ENCODE measurements around the gene LFNG.

LFNG gene

GRCh38 chr7:2519119-2519930, at the start of gene LFNG:
LFNG (plus strand) TSS chr7:2519774; CDS start chr7:2519862, 88 bp downstream.
- Mint-ChIP-seq H3K9me3 (no peaks in the 10 kb centered on the region), H3K4me1 (peaks cover 36% of the 10 kb centered on the region), H3K27me3 (no peaks in the 10 kb centered on the region), H3K36me3 (no peaks in the 10 kb centered on the region), H3K27ac (peak within 1 kb of the TSS; percentile 72), H3K4me3 (peak within 1 kb of the TSS; percentile 91)

- H3K27me3 Mint-ChIP-seq: peaks cover 2% of the 10 kb centered on the region
- no peak overlapping the region for H3K4me3 Mint-ChIP-seq
- H3K4me1 Mint-ChIP-seq: peaks cover 4% of the 10 kb centered on the region
- no peak overlapping the region for H3K27ac Mint-ChIP-seq
- no peaks in the 10 kb centered on the region for H3K36me3 Mint-ChIP-seq
- no peaks in the 10 kb centered on the region for H3K9me3 Mint-ChIP-seq
Measured at GRCh38 chr7:2470204-2471021, 49.2 kb upstream of the LFNG start.

GRCh38 chr7:2471022-2471329, 48.6 kb upstream of the LFNG start:
- H3K4me3 Mint-ChIP-seq: no peak overlapping the region
- peaks cover 4% of the 10 kb centered on the region for H3K4me1 Mint-ChIP-seq
- H3K27ac Mint-ChIP-seq: no peak overlapping the region
- H3K27me3 Mint-ChIP-seq: peaks cover 2% of the 10 kb centered on the region
- H3K9me3 Mint-ChIP-seq: no peaks in the 10 kb centered on the region
- H3K36me3 Mint-ChIP-seq: no peaks in the 10 kb centered on the region

- H3K4me1 Mint-ChIP-seq: peaks cover 4% of the 10 kb centered on the region
- peaks cover 2% of the 10 kb centered on the region for H3K27me3 Mint-ChIP-seq
- no peaks in the 10 kb centered on the region for H3K36me3 Mint-ChIP-seq
- no peak overlapping the region for H3K27ac Mint-ChIP-seq
- no peak overlapping the region for H3K4me3 Mint-ChIP-seq
- no peaks in the 10 kb centered on the region for H3K9me3 Mint-ChIP-seq
Measured at GRCh38 chr7:2471396-2471795, 48.2 kb upstream of the LFNG start.

GRCh38 chr7:2472739-2473138, 46.8 kb upstream of the LFNG start:
- no peaks in the 10 kb centered on the region for H3K36me3 Mint-ChIP-seq
- peaks cover 2% of the 10 kb centered on the region for H3K27me3 Mint-ChIP-seq
- no peak overlapping the region for H3K27ac Mint-ChIP-seq
- no peaks in the 10 kb centered on the region for H3K9me3 Mint-ChIP-seq
- H3K4me3 Mint-ChIP-seq: no peak overlapping the region
- peaks cover 4% of the 10 kb centered on the region for H3K4me1 Mint-ChIP-seq

- no peak overlapping the region for H3K27ac Mint-ChIP-seq
- H3K4me1 Mint-ChIP-seq: peaks cover 4% of the 10 kb centered on the region
- no peaks in the 10 kb centered on the region for H3K36me3 Mint-ChIP-seq
- no peaks in the 10 kb centered on the region for H3K9me3 Mint-ChIP-seq
- peaks cover 2% of the 10 kb centered on the region for H3K27me3 Mint-ChIP-seq
- no peak overlapping the region for H3K4me3 Mint-ChIP-seq
Measured at GRCh38 chr7:2473496-2474180, 45.9 kb upstream of the LFNG start.

GRCh38 chr7:2474224-2474623, 45.4 kb upstream of the LFNG start:
- Mint-ChIP-seq H3K9me3 (no peaks in the 10 kb centered on the region), H3K4me3 (no peak overlapping the region), H3K36me3 (no peaks in the 10 kb centered on the region), H3K27me3 (no peaks in the 10 kb centered on the region), H3K4me1 (no peaks in the 10 kb centered on the region), H3K27ac (no peak overlapping the region)

GRCh38 chr7:2474813-2475677, 44.5 kb upstream of the LFNG start:
- no peak overlapping the region for H3K27ac Mint-ChIP-seq
- H3K4me1 Mint-ChIP-seq: no peaks in the 10 kb centered on the region
- no peaks in the 10 kb centered on the region for H3K9me3 Mint-ChIP-seq
- no peaks in the 10 kb centered on the region for H3K27me3 Mint-ChIP-seq
- no peak overlapping the region for H3K4me3 Mint-ChIP-seq
- no peaks in the 10 kb centered on the region for H3K36me3 Mint-ChIP-seq

- Mint-ChIP-seq H3K27me3 (no peaks in the 10 kb centered on the region), H3K4me1 (no peaks in the 10 kb centered on the region), H3K36me3 (no peaks in the 10 kb centered on the region), H3K9me3 (no peaks in the 10 kb centered on the region), H3K4me3 (no peak overlapping the region), H3K27ac (no peak overlapping the region)
Measured at GRCh38 chr7:2475678-2476015, 43.9 kb upstream of the LFNG start.

GRCh38 chr7:2476298-2476697, 43.3 kb upstream of the LFNG start, which contains the start of gene GRIFIN:
GRIFIN (minus strand) TSS chr7:2476398; CDS start chr7:2476383, 15 bp downstream.
- Mint-ChIP-seq H3K36me3 (no peaks in the 10 kb centered on the region), H3K4me1 (no peaks in the 10 kb centered on the region), H3K27ac (no peak within 1 kb of the TSS), H3K27me3 (no peaks in the 10 kb centered on the region), H3K9me3 (no peaks in the 10 kb centered on the region), H3K4me3 (no peak within 1 kb of the TSS)

GRCh38 chr7:2476776-2477446, 42.7 kb upstream of the LFNG start:
- Mint-ChIP-seq H3K36me3 (no peaks in the 10 kb centered on the region), H3K4me3 (no peak overlapping the region), H3K9me3 (no peaks in the 10 kb centered on the region), H3K27me3 (no peaks in the 10 kb centered on the region), H3K27ac (no peak overlapping the region), H3K4me1 (no peaks in the 10 kb centered on the region)

GRCh38 chr7:2477447-2478398, 41.9 kb upstream of the LFNG start:
- Mint-ChIP-seq H3K36me3 (no peaks in the 10 kb centered on the region), H3K4me1 (no peaks in the 10 kb centered on the region), H3K9me3 (no peaks in the 10 kb centered on the region), H3K27me3 (no peaks in the 10 kb centered on the region), H3K4me3 (no peak overlapping the region), H3K27ac (no peak overlapping the region)

- Mint-ChIP-seq H3K4me1 (no peaks in the 10 kb centered on the region), H3K4me3 (no peak overlapping the region), H3K27me3 (no peaks in the 10 kb centered on the region), H3K27ac (no peak overlapping the region), H3K9me3 (no peaks in the 10 kb centered on the region), H3K36me3 (no peaks in the 10 kb centered on the region)
Measured at GRCh38 chr7:2478399-2478785, 41.2 kb upstream of the LFNG start.

GRCh38 chr7:2478800-2479199, 40.8 kb upstream of the LFNG start:
- Mint-ChIP-seq H3K4me3 (no peak overlapping the region), H3K9me3 (no peaks in the 10 kb centered on the region), H3K36me3 (no peaks in the 10 kb centered on the region), H3K27me3 (no peaks in the 10 kb centered on the region), H3K27ac (no peak overlapping the region), H3K4me1 (no peaks in the 10 kb centered on the region)

Measured in activated naive CD4-positive, alpha-beta T cell treated with anti-CD3 and anti-CD28 coated beads, Interleukin-2, amount 50 U/mL, for 24 hours (primary cell).